Retinal pigment epithelial cell (primary cell): ENCODE data around the gene TTC7B.

Experiments used
- DNase-seq: peaks from one replicate; pipeline ENCODE4 v3.0.0-alpha.2; 2010; ENCODE audit warnings: low read depth
- H3K4me3 ChIP-seq: 2 replicates; pipeline ENCODE4 v1.5.1; 2011; ENCODE audit warnings: mild to moderate bottlenecking, low read length, control low read depth, moderate library complexity
- TF ChIP-seq, protein P1 (sequence below): conservative IDR thresholded peaks from 2 replicates; pipeline ENCODE4 v1.5.1; 2011; ENCODE audit warnings: low read depth, low read length, control low read depth, inconsistent platforms

Gene TTC7B

DNA sequence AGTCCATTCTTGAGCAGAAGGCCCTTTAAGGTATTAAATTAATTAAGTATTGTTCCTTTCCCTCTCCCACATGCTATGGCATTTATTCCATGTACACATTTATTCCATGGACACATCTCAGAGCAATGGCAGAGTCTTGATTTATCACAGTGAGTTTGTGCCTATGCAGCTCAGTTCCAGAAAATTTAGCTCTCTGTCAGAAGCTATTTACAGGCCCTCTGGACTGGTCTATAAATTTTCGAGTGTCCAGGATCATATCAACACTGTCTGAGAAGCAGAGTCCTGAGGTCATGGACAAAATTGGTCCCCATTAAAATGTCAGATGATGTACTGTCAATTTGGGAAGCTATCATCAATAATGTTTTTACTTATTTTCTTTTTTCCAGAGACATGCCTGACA lies 65.5 kb downstream of the TTC7B start:
- no peak overlapping the region for H3K4me3 ChIP-seq
- DNase-seq = no peak
- TF ChIP-seq, protein P1, sequence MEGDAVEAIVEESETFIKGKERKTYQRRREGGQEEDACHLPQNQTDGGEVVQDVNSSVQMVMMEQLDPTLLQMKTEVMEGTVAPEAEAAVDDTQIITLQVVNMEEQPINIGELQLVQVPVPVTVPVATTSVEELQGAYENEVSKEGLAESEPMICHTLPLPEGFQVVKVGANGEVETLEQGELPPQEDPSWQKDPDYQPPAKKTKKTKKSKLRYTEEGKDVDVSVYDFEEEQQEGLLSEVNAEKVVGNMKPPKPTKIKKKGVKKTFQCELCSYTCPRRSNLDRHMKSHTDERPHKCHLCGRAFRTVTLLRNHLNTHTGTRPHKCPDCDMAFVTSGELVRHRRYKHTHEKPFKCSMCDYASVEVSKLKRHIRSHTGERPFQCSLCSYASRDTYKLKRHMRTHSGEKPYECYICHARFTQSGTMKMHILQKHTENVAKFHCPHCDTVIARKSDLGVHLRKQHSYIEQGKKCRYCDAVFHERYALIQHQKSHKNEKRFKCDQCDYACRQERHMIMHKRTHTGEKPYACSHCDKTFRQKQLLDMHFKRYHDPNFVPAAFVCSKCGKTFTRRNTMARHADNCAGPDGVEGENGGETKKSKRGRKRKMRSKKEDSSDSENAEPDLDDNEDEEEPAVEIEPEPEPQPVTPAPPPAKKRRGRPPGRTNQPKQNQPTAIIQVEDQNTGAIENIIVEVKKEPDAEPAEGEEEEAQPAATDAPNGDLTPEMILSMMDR = no peak

DNA sequence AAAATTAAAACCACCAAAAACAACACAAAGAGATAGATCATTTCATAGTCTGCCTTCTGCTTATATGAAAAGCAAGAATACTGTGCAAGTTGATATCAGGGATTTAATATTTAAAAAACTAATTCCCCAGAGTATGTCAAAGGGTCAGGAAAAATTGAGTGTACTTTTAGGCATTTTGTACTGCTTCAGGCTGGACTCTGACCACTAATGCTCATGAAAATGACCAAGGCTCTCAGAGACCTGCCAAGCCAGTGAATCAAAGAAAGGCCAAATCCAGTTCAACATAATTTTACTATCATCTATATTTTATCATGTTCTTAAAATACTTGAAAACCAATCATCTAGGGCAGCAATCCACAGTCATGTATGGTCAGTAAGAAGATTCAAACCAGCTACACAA lies 66.0 kb downstream of the TTC7B start:
- TF ChIP-seq, protein P1 = no peak
- no peak overlapping the region for H3K4me3 ChIP-seq
- DNase-seq = no peak

DNA sequence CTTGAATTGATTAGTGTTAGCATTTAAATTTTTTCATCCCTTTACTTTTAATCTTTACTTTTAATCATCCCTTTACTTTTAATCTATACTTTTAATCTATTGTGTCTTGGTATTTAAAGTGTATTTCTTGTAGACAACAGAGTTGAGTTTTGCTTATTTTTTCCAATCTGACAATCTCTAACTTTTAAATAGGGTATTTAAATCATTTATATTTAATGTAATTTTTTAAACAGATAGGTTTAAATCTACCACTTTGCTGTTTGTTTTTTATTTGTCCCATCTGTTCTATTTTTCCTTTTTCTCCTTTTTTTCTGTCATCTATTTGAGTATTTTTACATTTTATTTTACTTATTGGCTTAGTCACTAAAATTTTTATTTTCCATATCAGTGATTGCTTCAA lies 68.3 kb downstream of the TTC7B start:
- no peak for DNase-seq
- TF ChIP-seq, protein P1 = no peak
- H3K4me3 ChIP-seq = no peak overlapping the region

DNA sequence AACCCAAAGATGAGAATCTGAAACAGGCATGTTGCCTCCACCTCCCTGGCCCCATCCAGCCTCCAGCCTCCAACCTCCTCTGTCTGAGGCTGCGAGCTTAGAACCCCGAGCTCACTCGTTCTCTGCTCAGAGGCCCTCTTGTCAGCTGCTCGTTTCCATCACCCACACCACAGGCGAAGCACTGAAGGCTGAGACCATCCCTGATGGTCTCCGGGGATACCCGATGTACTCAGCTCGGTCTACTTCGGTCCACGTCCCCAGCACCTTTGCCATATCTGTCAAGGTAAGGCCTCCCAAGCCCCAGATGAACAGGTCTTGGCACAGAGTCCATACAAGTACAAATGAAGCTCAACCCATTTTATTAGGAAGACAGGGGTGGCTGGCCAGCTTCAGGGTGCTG lies 72.4 kb downstream of the TTC7B start:
- TF ChIP-seq, protein P1 = no peak
- no peak overlapping the region for H3K4me3 ChIP-seq
- no peak for DNase-seq

DNA sequence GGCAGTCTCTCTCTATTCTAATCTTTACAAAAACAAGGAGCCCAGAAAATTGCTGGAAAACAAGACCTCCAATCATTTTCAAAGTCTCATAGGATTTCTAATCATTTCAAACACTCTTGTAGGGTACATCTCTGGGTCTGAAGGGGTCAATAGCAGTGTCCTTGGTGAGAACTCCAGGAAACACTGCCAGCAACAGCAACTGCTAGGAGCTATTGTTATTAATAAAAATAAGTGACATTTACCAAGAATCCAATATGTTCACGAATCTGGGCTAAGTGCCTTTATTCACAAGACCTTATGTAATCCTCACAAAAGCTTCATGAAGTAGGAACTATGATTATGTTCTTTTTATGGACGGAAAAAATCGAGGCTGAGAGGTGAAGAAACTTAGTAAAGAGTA lies 72.8 kb downstream of the TTC7B start:
- no peak overlapping the region for H3K4me3 ChIP-seq
- TF ChIP-seq, protein P1 = no peak
- DNase-seq = no peak

DNA sequence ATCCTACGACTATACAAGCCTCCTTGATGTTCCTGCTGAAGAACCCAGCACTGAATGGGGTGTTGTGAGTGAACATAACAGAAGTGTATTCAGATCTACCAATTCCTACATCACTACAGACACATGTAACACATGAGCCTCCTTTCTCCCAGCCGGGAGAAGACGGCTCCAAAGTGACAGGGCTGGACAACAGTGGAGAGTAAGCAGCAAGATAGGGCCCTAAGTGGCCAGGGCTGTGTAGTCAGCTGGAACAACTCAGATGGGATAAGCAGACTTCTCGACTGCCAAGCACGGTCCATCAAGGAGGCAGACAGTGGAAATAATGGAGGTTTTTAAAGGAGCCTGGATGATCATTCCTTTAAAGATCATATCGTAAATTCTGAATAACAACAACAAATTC lies 73.5 kb downstream of the TTC7B start:
- TF ChIP-seq, protein P1 = no peak
- DNase-seq = no peak
- H3K4me3 ChIP-seq = no peak overlapping the region

DNA sequence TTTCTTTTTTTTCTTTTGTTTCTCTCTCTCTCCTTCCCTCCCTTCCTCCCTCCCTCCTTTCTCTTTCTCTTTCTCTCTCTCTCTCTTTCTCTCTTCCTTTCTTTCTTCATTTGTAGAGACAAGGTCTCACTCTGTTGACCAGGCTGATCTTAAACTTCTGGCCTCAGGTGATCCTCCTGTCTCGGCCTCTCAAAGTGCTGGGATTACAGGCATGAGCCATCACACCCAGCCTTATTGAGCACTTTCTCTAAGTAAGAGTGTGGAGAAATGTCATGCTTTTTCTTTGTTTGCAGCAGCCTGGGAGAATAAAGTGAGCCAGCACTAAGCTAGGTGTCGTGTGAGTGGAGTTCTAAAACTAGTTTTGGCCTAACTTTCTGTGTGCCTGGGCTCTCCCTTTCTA lies 74.0 kb downstream of the TTC7B start:
- H3K4me3 ChIP-seq = no peak overlapping the region
- DNase-seq = no peak
- TF ChIP-seq, protein P1 = no peak
